Activated T-cell treated with anti-CD3 and anti-CD28 coated beads for 48 hours (primary cell): ENCODE results near the gene FAM222B.

Source experiments
- DNase-seq: peaks from one replicate; pipeline ENCODE4 v3.0.0-alpha.2; 2020; ENCODE audit warnings: low read depth

The FAM222B gene

DNA sequence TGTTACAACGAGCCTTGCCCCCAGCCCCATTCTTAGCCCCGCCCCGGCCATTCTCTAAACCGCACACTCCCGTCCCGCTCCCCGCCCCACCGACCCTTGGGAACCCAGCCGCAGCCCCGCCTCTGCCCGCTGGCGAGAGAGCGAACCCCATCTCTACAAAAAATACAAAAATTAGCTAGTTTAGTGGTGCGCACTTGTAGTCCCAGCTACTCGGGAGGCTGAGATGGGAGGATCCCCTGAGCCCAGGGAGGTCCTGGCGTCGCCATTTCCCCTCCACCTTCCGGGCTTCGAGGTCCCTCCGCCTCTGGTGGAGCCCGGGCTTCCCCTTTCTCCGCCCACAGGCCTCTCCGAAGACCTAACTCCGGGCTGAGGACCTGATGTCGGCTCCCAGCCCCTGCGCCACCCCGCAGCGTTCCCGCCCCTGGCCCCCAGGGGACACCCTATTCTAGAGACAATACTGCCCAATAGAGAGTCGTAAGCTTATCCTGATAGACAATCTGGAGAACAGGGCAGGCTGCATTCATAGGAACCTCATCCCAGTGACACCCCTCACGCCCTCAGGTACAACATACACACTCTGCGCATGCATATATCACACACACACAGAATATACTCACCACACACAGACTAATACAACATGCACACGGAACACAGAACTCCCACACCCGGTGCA, 130.4 kb downstream of the FAM222B start:
- DNase-seq: peak; percentile 62

GRCh38 chr17:28711723-28712031, 130.9 kb downstream of the FAM222B start, which contains the start of gene PROCA1:
Gene PROCA1, minus strand, starts transcription at chr17:28711888. Its CDS starts 228 bp downstream, at chr17:28711660.
- DNase-seq: no peak

GRCh38 chr17:28710861-28711722, 131.5 kb downstream of the FAM222B start:
- peak; percentile 96 for DNase-seq

GRCh38 chr17:28707339-28707720, 135.3 kb downstream of the FAM222B start:
- no peak for DNase-seq

GRCh38 chr17:28706471-28707338, 135.9 kb downstream of the FAM222B start:
- DNase-seq: no peak
